Liver (tissue), 3 donors: ENCODE results near the gene SLC38A1.

Experiments
- CTCF ChIP-seq: fragments of 150-350 bp; IDR thresholded peaks from 2 replicates; pipeline ENCODE4 v1.5.1; 2017; ENCODE audit warnings: improper control_type of control experiment, low read depth, low read length; ENCODE audit not compliant: missing input control
- EGR1 ChIP-seq, 2 donors: IDR thresholded peaks; 2 replicates each; pipeline ENCODE4 v1.6.1; 2016 to 2018; ENCODE audit warnings: antibody characterized with exemption in 2 of 2, low read depth in 2 of 2
- donor health status: healthy.
- donor health status: healthy.

GRCh38 chr12:46259071-46259470, 9.8 kb downstream of the SLC38A1 start:
- no peak for TF ChIP-seq CTCF
- no peak for TF ChIP-seq EGR1 (IDR thresholded peaks at IDR 0.05; ENCODE audit: low read depth in 2 of 2)
